ENCODE measurements around the gene LZTR1. TPM values are rescaled to one million over a fixed set of nuclear protein-coding genes. Genes with fewer than 3 reads are reported as not detected.

LZTR1 gene
- total RNA-seq, 2 donors from 2014 or later = 25.7 to 66.9 TPM

- DNase-seq (no peak), ATAC-seq (no peak)
- intact Hi-C loops (cut with DNase I) = no loop called here
- H3K36me3 ChIP-seq (replicated peaks in 1 of 2; ENCODE audit: insufficient read depth in 1 of 2, low read depth in 2 of 2) = no peaks in the 10 kb centered on the region
- peaks cover 4% of the 10 kb centered on the region for H3K4me1 ChIP-seq
- H3K27ac ChIP-seq = no peak overlapping the region
- no peak for TF ChIP-seq CTCF (IDR thresholded peaks at IDR 0.05)
- TF ChIP-seq POLR2A (IDR thresholded peaks at IDR 0.05) = no peak
- no peak overlapping the region for H3K4me3 ChIP-seq
- H3K9me3 ChIP-seq = no peaks in the 10 kb centered on the region
- H3K27me3 ChIP-seq = no peaks in the 10 kb centered on the region
- 50 to 76% methylated on average over 3 to 13 of the region's 14 CpGs for WGBS, 2 donors
Observed at GRCh38 chr22:21026783-21027692, 44.9 kb downstream of the LZTR1 start.

GRCh38 chr22:21028277-21029251 lies 46.5 kb downstream of the LZTR1 start:
- Histone ChIP-seq H3K4me1 (peaks cover 10% of the 10 kb centered on the region), H3K36me3 (replicated peaks in 1 of 2; ENCODE audit: insufficient read depth in 1 of 2, low read depth in 2 of 2) (no peaks in the 10 kb centered on the region), H3K27me3 (no peaks in the 10 kb centered on the region), H3K27ac (no peak overlapping the region), H3K9me3 (no peaks in the 10 kb centered on the region), H3K4me3 (no peak overlapping the region)
- ATAC-seq (no peak), DNase-seq (no peak)
- no peak for TF ChIP-seq POLR2A (IDR thresholded peaks at IDR 0.05)
- no peak for TF ChIP-seq CTCF (IDR thresholded peaks at IDR 0.05)
- intact Hi-C loops (cut with DNase I) = no loop called here
- WGBS, 2 donors = 80 to 88% methylated on average over 6 to 11 of the region's 13 CpGs

GRCh38 chr22:21029486-21030025 lies 47.5 kb downstream of the LZTR1 start:
- no peak for DNase-seq
- no peak for TF ChIP-seq CTCF (IDR thresholded peaks at IDR 0.05)
- no peak for TF ChIP-seq POLR2A (IDR thresholded peaks at IDR 0.05)
- ATAC-seq = no peak
- Histone ChIP-seq H3K36me3 (replicated peaks in 1 of 2; ENCODE audit: insufficient read depth in 1 of 2, low read depth in 2 of 2) (no peaks in the 10 kb centered on the region), H3K9me3 (no peaks in the 10 kb centered on the region), H3K4me1 (peaks cover 10% of the 10 kb centered on the region), H3K27me3 (no peaks in the 10 kb centered on the region), H3K4me3 (no peak overlapping the region), H3K27ac (no peak overlapping the region)
- intact Hi-C loops (cut with DNase I) = loop anchor here (10.0 kb wide), 1 partner anchor 65 kb away; no protein-coding TSS in a partner anchor
- 63 to 69% methylated on average over 8 to 10 of the region's 12 CpGs for WGBS, 2 donors

- Histone ChIP-seq H3K4me3 (no peak overlapping the region), H3K36me3 (replicated peaks in 1 of 2; ENCODE audit: insufficient read depth in 1 of 2, low read depth in 2 of 2) (no peaks in the 10 kb centered on the region), H3K4me1 (peaks cover 10% of the 10 kb centered on the region), H3K9me3 (no peaks in the 10 kb centered on the region), H3K27ac (no peak overlapping the region), H3K27me3 (no peaks in the 10 kb centered on the region)
- intact Hi-C loops (cut with DNase I) = loop anchor here (10.0 kb wide), 1 partner anchor 65 kb away; no protein-coding TSS in a partner anchor
- no peak for TF ChIP-seq CTCF (IDR thresholded peaks at IDR 0.05)
- no peak for TF ChIP-seq POLR2A (IDR thresholded peaks at IDR 0.05)
- ATAC-seq (no peak), DNase-seq (no peak)
- WGBS, 2 donors = 80 to 88% methylated on average over 8 to 15 of the region's 15 CpGs
Observed at GRCh38 chr22:21030032-21030431, 47.9 kb downstream of the LZTR1 start.
